Hepatocyte (in vitro differentiated cells): ENCODE results near the gene CFHR2. TPM values are rescaled to one million over a fixed set of nuclear protein-coding genes. Genes with fewer than 3 reads are reported as not detected.

ENCODE experiments used
- polyA plus RNA-seq: library from polyadenylated mRNA; unstranded; fragments of >200 nt; fragmentation: Nextera tagmentation; extraction: Ambion mirVana; gene quantifications from 2 replicates; pipeline ENCODE4 v1.2.1, GENCODE V29; 2016
- small RNA-seq: library from RNA; depleted of rRNA; stranded (forward); fragments of <200 nt; gene quantifications from one replicate; pipeline ENCODE3, GENCODE V24; 2014
- total RNA-seq: library from RNA; depleted of rRNA; stranded (reverse); fragments of >200 nt; gene quantifications from 2 replicates; pipeline ENCODE4 v1.2.3, GENCODE V29; 2014

Gene CFHR2
- total and polyA plus RNA-seq, 2 experiments from 2014 or later, result 9.6 to 35.6 TPM

Small RNA genes lying within 50 kb of the gene (small RNA-seq; reads per million reads assigned to genes)
- gene AL139418.1, result not detected

Other genes starting within 250 kb of the CFHR2 start
- 1.7 and 1.8 TPM in 2 replicates for gene CFHR3, start 168.9 kb upstream of the CFHR2 start, total RNA-seq
- gene CFHR3, start 168.9 kb upstream of the CFHR2 start, polyA plus RNA-seq, result 1.7 and 2.3 TPM in 2 replicates
- gene CFHR1, start 124.0 kb upstream of the CFHR2 start, total RNA-seq, result 51.1 and 58.2 TPM in 2 replicates
- 19.9 and 33.1 TPM in 2 replicates for gene CFHR1, start 124.0 kb upstream of the CFHR2 start, polyA plus RNA-seq
- gene CFHR4, start 55.7 kb upstream of the CFHR2 start, total RNA-seq, result 2.1 and 3.4 TPM in 2 replicates
- gene CFHR4, start 55.7 kb upstream of the CFHR2 start, polyA plus RNA-seq, result 0.21 and 1.2 TPM in 2 replicates
- 0.56 and 0.77 TPM in 2 replicates for gene CFHR5, start 33.8 kb downstream of the CFHR2 start, total RNA-seq
- 0.36 TPM in 1 of 2 replicates, not detected in the other for gene CFHR5, start 33.8 kb downstream of the CFHR2 start, polyA plus RNA-seq
- gene F13B, start 123.5 kb downstream of the CFHR2 start, total RNA-seq, result 11.3 and 12.3 TPM in 2 replicates
- gene F13B, start 123.5 kb downstream of the CFHR2 start, polyA plus RNA-seq, result 4.7 and 5.5 TPM in 2 replicates
- 7.6 and 8.2 TPM in 2 replicates for gene ASPM, start 202.9 kb downstream of the CFHR2 start, total RNA-seq
- 2.8 and 3.2 TPM in 2 replicates for gene ASPM, start 202.9 kb downstream of the CFHR2 start, polyA plus RNA-seq